SK-N-SH (cell line): ENCODE measurements around the gene R3HDM2. TPM values are rescaled to one million over a fixed set of nuclear protein-coding genes. Genes with fewer than 3 reads are reported as not detected.

Experiments used
- CTCF ChIA-PET: fragments of 300-600, 350-600 bp; formaldehyde crosslinking; extraction: SDS; loops from one replicate; lab custom pipeline; 2021; lab: Yijun Ruan, JAX
- POLR2A ChIA-PET: fragments of 350-600 bp; sonication (Branson Sonifier 250); formaldehyde crosslinking; extraction: SDS; loops from one replicate; lab custom pipeline; 2020; ENCODE audit warnings: antibody characterized with exemption, inconsistent platforms; lab: Yijun Ruan, JAX
- DNase-seq: peaks from one replicate; pipeline ENCODE4 v3.0.0; 2012
- H2AFZ ChIP-seq: fragments of 200-600 bp; sonication (generic); 2 replicates; pipeline ENCODE4 v1.8.1; 2016; ENCODE audit warnings: antibody characterized with exemption, mild to moderate bottlenecking, low read depth
- H3F3A ChIP-seq: fragments of 200-600 bp; sonication (generic); replicated peaks from 2 replicates; pipeline ENCODE3; 2016; ENCODE audit warnings: antibody characterized with exemption, mild to moderate bottlenecking; ENCODE audit not compliant: insufficient read depth
- H3K27ac ChIP-seq, 2 experiments: fragments of 200-500 bp in 1 of 2; fragments of 200-600 bp in 1 of 2; sonication (Bioruptor generic) in 1 of 2; sonication (generic), shearing (Covaris generic) in 1 of 2; 2 replicates each; pipeline versions ENCODE4 v1.5.1 to v1.6.1; 2014 to 2016; ENCODE audit warnings: low read depth in 2 of 2, inconsistent platforms in 1 of 2, low read length in 1 of 2, mild to moderate bottlenecking in 1 of 2, mixed read lengths in 1 of 2
- H3K27me3 ChIP-seq: fragments of 200-600 bp; sonication (generic), shearing (Covaris generic); 2 replicates; pipeline ENCODE4 v1.6.1; 2016; ENCODE audit warnings: mixed run types; ENCODE audit not compliant: insufficient read depth
- H3K36me3 ChIP-seq, 2 experiments: fragments of 200-500 bp in 1 of 2; fragments of 200-600 bp in 1 of 2; sonication (Bioruptor generic) in 1 of 2; sonication (generic) in 1 of 2; replicated peaks in 1 of 2; 2 replicates each; pipeline versions ENCODE3 to v1.5.1; 2014 to 2016; ENCODE audit warnings: low read length in 1 of 2, mild to moderate bottlenecking in 1 of 2; ENCODE audit not compliant: insufficient read depth in 2 of 2, control insufficient read depth in 1 of 2
- H3K4me1 ChIP-seq, 2 experiments: fragments of 200-500 bp in 1 of 2; fragments of 200-600 bp in 1 of 2; sonication (Bioruptor generic) in 1 of 2; sonication (generic), shearing (Covaris generic) in 1 of 2; 2 replicates each; pipeline versions ENCODE4 v1.5.1 to v1.6.1; 2014 to 2016; ENCODE audit warnings: low read depth in 1 of 2, low read length in 1 of 2, mixed run types in 1 of 2; ENCODE audit not compliant: insufficient read depth in 2 of 2, control insufficient read depth in 1 of 2
- H3K4me2 ChIP-seq: fragments of 200-600 bp; sonication (generic), shearing (Covaris generic); 2 replicates; pipeline ENCODE4 v1.6.1; 2017; ENCODE audit warnings: mixed run types
- H3K4me3 ChIP-seq, 2 experiments: fragments of 200-500 bp in 1 of 2; fragments of 200-600 bp in 1 of 2; sonication (Bioruptor generic) in 1 of 2; sonication (generic), shearing (Covaris generic) in 1 of 2; 2 replicates each; pipeline versions ENCODE4 v1.5.1 to v1.8.1; 2014 to 2016; ENCODE audit warnings: low read depth in 2 of 2, inconsistent platforms in 1 of 2, low read length in 1 of 2, mild to moderate bottlenecking in 1 of 2, mixed read lengths in 1 of 2, moderate library complexity in 1 of 2
- H3K79me2 ChIP-seq: fragments of 200-600 bp; sonication (generic); 2 replicates; pipeline ENCODE4 v1.8.1; 2017; ENCODE audit warnings: mild to moderate bottlenecking; ENCODE audit not compliant: insufficient read depth
- H3K9ac ChIP-seq: fragments of 200-600 bp; sonication (generic); 2 replicates; pipeline ENCODE4 v1.6.1; 2017; ENCODE audit warnings: mixed run types
- H3K9me2 ChIP-seq: fragments of 200-600 bp; sonication (generic); 2 replicates; pipeline ENCODE4 v1.6.1; 2017; ENCODE audit warnings: mixed run types
- H3K9me3 ChIP-seq: fragments of 200-600 bp; sonication (generic); 2 replicates; pipeline ENCODE4 v1.6.1; 2017; ENCODE audit warnings: mixed run types, mild to moderate bottlenecking, moderate library complexity
- H4K20me1 ChIP-seq: fragments of 200-600 bp; sonication (generic); 2 replicates; pipeline ENCODE4 v1.6.1; 2017; ENCODE audit warnings: mild to moderate bottlenecking, mixed run types; ENCODE audit not compliant: insufficient read depth
- ELF1 ChIP-seq: IDR thresholded peaks from 2 replicates; pipeline ENCODE4 v1.4.0; 2012
- EP300 ChIP-seq, 2 experiments: IDR thresholded peaks; 2 replicates each; pipeline versions ENCODE4 v1.4.0 to v1.6.1; 2012; ENCODE audit warnings: borderline replicate concordance in 1 of 2, low read depth in 1 of 2, low read length in 1 of 2
- EZH2phosphoT487 ChIP-seq: fragments of 200-600 bp; sonication (generic); IDR thresholded peaks from 2 replicates; pipeline ENCODE4 v1.6.1; 2017; ENCODE audit warnings: low read depth, mixed run types, mild to moderate bottlenecking, antibody characterized with exemption, moderate library complexity, borderline replicate concordance
- FOSL2 ChIP-seq: IDR thresholded peaks from 2 replicates; pipeline ENCODE4 v1.4.0; 2012; ENCODE audit warnings: low read depth, mild to moderate bottlenecking, moderate library complexity, borderline replicate concordance
- FOXJ3 ChIP-seq: sonication (generic); formaldehyde crosslinking; IDR thresholded peaks from 2 replicates; pipeline ENCODE4 v1.5.1; 2020; ENCODE audit warnings: mild to moderate bottlenecking, missing genetic modification reagents
- FOXM1 ChIP-seq: IDR thresholded peaks from 2 replicates; pipeline ENCODE4 v1.4.0; 2012; ENCODE audit warnings: low read depth, mild to moderate bottlenecking
- NFIC ChIP-seq: IDR thresholded peaks from 2 replicates; pipeline ENCODE4 v1.4.0; 2012; ENCODE audit warnings: borderline replicate concordance
- POLR2AphosphoS5 ChIP-seq: IDR thresholded peaks from 2 replicates; pipeline ENCODE4 v1.6.1; 2012; ENCODE audit warnings: low read depth, low read length
- RAD21 ChIP-seq: IDR thresholded peaks from 2 replicates; pipeline ENCODE4 v1.6.1; 2012; ENCODE audit warnings: mild to moderate bottlenecking, low read length
- RCOR1 ChIP-seq: fragments of 150-350 bp; IDR thresholded peaks from 2 replicates; pipeline ENCODE4 v1.6.1; 2017; ENCODE audit warnings: antibody characterized with exemption, low read length
- SIN3A ChIP-seq: IDR thresholded peaks from 2 replicates; pipeline ENCODE4 v1.6.1; 2012; ENCODE audit warnings: low read depth, mild to moderate bottlenecking, low read length, moderate library complexity, borderline replicate concordance
- SMC3 ChIP-seq: IDR thresholded peaks from 2 replicates; pipeline ENCODE4 v1.6.1; 2012; ENCODE audit warnings: low read depth, low read length, improper control_type of control experiment
- TAF1 ChIP-seq: IDR thresholded peaks from 2 replicates; pipeline ENCODE4 v1.6.1; 2012; ENCODE audit warnings: low read depth, mild to moderate bottlenecking, low read length, moderate library complexity, borderline replicate concordance
- TEAD4 ChIP-seq: IDR thresholded peaks from 2 replicates; pipeline ENCODE4 v1.4.0; 2012; ENCODE audit warnings: mild to moderate bottlenecking, borderline replicate concordance; ENCODE audit not compliant: insufficient read depth
- YY1 ChIP-seq: IDR thresholded peaks from 2 replicates; pipeline ENCODE4 v1.4.0; 2012; ENCODE audit warnings: low read depth, mild to moderate bottlenecking
- WGBS: methylation state at CpG from one replicate; pipeline ENCODE4 v1.1.6; 2017; ENCODE audit warnings: low lambda C conversion rate; 5-methylcytosine and 5-hydroxymethylcytosine counted together
- polyA plus RNA-seq, 3 experiments: library from polyadenylated mRNA; depleted of rRNA; stranded (reverse); fragments of >200 nt; gene quantifications; 2 replicates each; pipeline ENCODE4 v1.2.3, GENCODE V29; 2012
- TF ChIP-seq, protein P1 (sequence below): IDR thresholded peaks from 2 replicates; pipeline ENCODE4 v1.6.1; 2012; ENCODE audit warnings: mild to moderate bottlenecking, low read depth, low read length, moderate library complexity
- TF ChIP-seq, protein P2 (sequence below): IDR thresholded peaks from 2 replicates; pipeline ENCODE4 v1.4.0; 2012; ENCODE audit warnings: low read depth, borderline replicate concordance
- TF ChIP-seq, protein P3 (sequence below): fragments of 150-350 bp; IDR thresholded peaks from 2 replicates; pipeline ENCODE4 v1.6.1; 2017; ENCODE audit warnings: antibody characterized with exemption, low read length, low read depth, borderline replicate concordance
- TF ChIP-seq, protein P4 (sequence below): IDR thresholded peaks from 2 replicates; pipeline ENCODE4; 2012

The R3HDM2 gene
- polyA plus RNA-seq, 1 of the 3 experiments (the other 2 are of a cell fraction), result 23.1 TPM

DNA sequence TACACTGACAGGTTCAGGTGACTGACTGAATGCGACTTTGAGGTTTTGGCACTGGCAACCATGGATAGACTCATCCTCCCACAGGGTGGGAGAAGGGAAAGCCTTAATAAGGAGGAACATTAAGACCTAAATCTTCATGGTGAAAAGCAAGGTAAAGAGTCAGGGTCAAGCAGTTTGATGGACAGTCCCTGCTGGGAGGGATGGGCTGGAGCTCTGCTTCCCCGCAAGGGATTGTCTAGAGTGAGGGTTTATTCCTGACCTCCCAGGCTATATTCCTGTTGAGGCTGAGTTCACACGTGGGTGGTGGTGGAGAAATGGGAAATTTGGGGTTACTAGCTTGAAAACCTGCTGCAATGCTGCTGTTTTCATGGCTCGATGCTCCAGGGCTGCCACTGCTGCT is 170.5 kb downstream of the R3HDM2 start:
- 94% methylated on average over 4 of the region's 4 CpGs for WGBS
- Histone ChIP-seq H3K36me3 (peaks cover 36 to 47% of the 10 kb centered on the region in 2 experiments), H3K27me3 (no peaks in the 10 kb centered on the region), H3K27ac (no peak overlapping the region), H3K9me3 (no peaks in the 10 kb centered on the region), H4K20me1 (no peaks in the 10 kb centered on the region), H2AFZ (no peak overlapping the region), H3K4me3 (no peak overlapping the region), H3K4me2 (no peak overlapping the region), H3K79me2 (no peaks in the 10 kb centered on the region), H3K9me2 (no peaks in the 10 kb centered on the region), H3F3A (peaks cover 6% of the 10 kb centered on the region), H3K4me1 (peaks cover 0 to 11% of the 10 kb centered on the region in 2 experiments; a peak in 1 of 4 replicates), H3K9ac (no peak overlapping the region)
- POLR2A ChIA-PET, result no interaction called here
- DNase-seq, result no peak
- TF ChIP-seq POLR2AphosphoS5 (no peak), RAD21 (no peak), ELF1 (no peak), EZH2phosphoT487 (no peak), FOXM1 (no peak), EP300 (IDR thresholded peaks at IDR 0.05; ENCODE audit: borderline replicate concordance in 1 of 2, low read depth in 1 of 2, low read length in 1 of 2) (no peak), TEAD4 (no peak), YY1 (no peak), SMC3 (no peak), RCOR1 (no peak), FOXJ3 (no peak), TAF1 (no peak), NFIC (no peak), SIN3A (no peak), FOSL2 (no peak)
- TF ChIP-seq, protein P1, sequence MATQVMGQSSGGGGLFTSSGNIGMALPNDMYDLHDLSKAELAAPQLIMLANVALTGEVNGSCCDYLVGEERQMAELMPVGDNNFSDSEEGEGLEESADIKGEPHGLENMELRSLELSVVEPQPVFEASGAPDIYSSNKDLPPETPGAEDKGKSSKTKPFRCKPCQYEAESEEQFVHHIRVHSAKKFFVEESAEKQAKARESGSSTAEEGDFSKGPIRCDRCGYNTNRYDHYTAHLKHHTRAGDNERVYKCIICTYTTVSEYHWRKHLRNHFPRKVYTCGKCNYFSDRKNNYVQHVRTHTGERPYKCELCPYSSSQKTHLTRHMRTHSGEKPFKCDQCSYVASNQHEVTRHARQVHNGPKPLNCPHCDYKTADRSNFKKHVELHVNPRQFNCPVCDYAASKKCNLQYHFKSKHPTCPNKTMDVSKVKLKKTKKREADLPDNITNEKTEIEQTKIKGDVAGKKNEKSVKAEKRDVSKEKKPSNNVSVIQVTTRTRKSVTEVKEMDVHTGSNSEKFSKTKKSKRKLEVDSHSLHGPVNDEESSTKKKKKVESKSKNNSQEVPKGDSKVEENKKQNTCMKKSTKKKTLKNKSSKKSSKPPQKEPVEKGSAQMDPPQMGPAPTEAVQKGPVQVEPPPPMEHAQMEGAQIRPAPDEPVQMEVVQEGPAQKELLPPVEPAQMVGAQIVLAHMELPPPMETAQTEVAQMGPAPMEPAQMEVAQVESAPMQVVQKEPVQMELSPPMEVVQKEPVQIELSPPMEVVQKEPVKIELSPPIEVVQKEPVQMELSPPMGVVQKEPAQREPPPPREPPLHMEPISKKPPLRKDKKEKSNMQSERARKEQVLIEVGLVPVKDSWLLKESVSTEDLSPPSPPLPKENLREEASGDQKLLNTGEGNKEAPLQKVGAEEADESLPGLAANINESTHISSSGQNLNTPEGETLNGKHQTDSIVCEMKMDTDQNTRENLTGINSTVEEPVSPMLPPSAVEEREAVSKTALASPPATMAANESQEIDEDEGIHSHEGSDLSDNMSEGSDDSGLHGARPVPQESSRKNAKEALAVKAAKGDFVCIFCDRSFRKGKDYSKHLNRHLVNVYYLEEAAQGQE, result no peak
- TF ChIP-seq, protein P2, sequence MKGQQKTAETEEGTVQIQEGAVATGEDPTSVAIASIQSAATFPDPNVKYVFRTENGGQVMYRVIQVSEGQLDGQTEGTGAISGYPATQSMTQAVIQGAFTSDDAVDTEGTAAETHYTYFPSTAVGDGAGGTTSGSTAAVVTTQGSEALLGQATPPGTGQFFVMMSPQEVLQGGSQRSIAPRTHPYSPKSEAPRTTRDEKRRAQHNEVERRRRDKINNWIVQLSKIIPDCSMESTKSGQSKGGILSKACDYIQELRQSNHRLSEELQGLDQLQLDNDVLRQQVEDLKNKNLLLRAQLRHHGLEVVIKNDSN, result no peak
- TF ChIP-seq, protein P3, sequence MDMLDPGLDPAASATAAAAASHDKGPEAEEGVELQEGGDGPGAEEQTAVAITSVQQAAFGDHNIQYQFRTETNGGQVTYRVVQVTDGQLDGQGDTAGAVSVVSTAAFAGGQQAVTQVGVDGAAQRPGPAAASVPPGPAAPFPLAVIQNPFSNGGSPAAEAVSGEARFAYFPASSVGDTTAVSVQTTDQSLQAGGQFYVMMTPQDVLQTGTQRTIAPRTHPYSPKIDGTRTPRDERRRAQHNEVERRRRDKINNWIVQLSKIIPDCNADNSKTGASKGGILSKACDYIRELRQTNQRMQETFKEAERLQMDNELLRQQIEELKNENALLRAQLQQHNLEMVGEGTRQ, result no peak
- TF ChIP-seq, protein P4, sequence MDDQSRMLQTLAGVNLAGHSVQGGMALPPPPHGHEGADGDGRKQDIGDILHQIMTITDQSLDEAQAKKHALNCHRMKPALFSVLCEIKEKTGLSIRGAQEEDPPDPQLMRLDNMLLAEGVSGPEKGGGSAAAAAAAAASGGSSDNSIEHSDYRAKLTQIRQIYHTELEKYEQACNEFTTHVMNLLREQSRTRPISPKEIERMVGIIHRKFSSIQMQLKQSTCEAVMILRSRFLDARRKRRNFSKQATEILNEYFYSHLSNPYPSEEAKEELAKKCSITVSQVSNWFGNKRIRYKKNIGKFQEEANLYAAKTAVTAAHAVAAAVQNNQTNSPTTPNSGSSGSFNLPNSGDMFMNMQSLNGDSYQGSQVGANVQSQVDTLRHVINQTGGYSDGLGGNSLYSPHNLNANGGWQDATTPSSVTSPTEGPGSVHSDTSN, result no peak
- CTCF ChIA-PET, result interaction anchor here (0.6 to 9.9 kb wide), 12 partner anchors 10 to 202 kb away, joined by 3 to 141 read pairs (median 10); partner anchors contain the start of genes GLI1, INHBE and STAC3
